GM19455 (cell line): Measurements from ENCODE around the gene OOSP2.

ENCODE experiments used
- ATAC-seq: cut with Tn5 transposase; IDR thresholded peaks from one replicate; pipeline ENCODE4 v1.9.1; 2021; ENCODE audit not compliant: unreplicated experiment

The OOSP2 gene

DNA sequence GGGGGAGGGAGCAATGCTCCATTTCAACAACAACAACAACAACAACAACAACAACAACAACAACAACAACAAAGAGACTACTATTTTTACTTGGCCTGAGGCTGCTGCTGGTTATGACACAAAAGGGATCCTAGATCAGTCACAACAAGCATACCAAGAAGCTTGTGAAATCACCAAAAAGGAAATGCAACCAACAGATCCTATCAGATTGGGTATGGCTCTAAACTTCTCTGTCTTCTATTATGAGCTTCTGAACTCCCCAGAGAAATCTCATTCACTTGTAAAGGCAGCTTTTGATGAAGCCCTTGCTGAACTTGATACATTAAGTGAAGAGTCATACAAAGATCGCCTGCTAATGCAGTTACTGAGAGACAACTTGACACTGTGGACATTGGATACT is 37.8 kb downstream of the OOSP2 start:
- no peak for ATAC-seq

DNA sequence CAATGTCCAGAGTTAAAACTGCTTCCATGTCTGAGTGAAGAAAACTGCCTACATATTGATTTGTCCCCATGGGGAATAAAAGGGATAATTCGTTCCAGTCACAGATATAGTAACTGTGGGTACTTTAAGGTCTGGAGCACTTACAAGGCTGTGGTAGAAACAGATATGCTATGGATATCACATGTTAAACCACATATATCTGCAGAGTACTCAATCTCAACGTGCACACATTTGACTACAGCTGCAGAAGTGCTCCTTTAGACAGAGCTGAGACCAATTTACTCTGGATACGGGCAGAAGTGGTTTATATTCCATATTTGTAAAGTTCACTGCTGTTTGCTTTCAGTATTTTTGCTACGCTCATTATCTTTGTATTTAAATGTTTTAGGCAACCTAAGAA is 38.5 kb downstream of the OOSP2 start:
- no peak for ATAC-seq

DNA sequence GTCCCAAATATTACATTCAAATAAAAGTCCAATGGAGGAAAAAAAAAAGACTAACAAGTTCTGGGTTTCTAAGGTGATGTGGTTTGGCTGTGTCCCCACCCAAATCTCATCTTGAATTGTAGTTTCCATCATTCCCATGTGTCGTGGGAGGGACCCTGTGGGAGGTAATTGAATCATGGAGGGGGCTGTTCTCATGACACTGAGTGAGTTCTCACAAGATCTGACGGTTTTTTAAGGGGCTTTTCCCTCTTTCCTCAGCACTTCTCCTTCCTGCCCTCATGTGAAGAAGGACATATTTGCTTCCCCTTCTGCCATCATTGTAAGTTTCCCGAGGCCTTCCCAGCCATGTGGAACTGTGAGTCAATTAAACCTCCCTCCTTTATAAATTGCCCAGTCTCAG is 40.3 kb downstream of the OOSP2 start:
- ATAC-seq, result no peak

GRCh38 chr11:60084631-60085273 is 44.5 kb downstream of the OOSP2 start:
- no peak for ATAC-seq

DNA sequence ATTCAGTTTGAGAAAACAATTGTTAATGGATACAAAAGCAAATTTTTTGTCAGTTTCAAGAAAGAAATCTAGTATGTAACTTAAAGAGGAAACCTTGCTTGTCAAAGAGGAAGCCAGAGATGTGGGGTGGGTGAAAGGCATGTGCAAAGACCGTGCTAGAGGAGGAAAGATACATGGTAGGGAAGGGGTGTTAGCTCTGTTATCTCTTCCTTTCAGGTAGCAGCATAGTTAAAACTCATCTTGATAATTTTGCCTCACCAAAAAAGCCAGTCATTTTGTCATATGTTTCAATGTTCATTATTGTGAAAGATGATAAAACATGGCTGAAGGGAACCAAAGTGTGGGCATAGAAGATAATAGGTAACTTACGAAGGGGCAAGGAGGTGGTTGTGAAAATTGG is 45.7 kb downstream of the OOSP2 start:
- ATAC-seq, result no peak

GRCh38 chr11:60087239-60087638 is 47.0 kb downstream of the OOSP2 start:
- ATAC-seq, result no peak

- ATAC-seq, result no peak
Measured at GRCh38 chr11:60088364-60088763, 48.2 kb downstream of the OOSP2 start, which contains the start of gene MS4A2. Gene MS4A2 (plus strand): TSS chr11:60088664. CDS start chr11:60088766, 102 bp downstream.

DNA sequence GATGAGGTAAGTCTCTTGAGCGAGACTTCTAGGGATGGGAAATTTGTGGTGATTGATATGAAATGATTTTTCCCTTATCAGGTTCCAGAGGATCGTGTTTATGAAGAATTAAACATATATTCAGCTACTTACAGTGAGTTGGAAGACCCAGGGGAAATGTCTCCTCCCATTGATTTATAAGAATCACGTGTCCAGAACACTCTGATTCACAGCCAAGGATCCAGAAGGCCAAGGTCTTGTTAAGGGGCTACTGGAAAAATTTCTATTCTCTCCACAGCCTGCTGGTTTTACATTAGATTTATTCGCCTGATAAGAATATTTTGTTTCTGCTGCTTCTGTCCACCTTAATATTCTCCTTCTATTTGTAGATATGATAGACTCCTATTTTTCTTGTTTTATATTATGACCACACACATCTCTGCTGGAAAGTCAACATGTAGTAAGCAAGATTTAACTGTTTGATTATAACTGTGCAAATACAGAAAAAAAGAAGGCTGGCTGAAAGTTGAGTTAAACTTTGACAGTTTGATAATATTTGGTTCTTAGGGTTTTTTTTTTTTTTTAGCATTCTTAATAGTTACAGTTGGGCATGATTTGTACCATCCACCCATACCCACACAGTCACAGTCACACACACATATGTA is 55.4 kb downstream of the OOSP2 start:
- no peak for ATAC-seq

- no peak for ATAC-seq
Measured at GRCh38 chr11:60097189-60097588, 57.0 kb downstream of the OOSP2 start.
